Measurements from ENCODE around the gene KAT7. TPM values are rescaled to one million over a fixed set of nuclear protein-coding genes. Genes with fewer than 3 reads are reported as not detected.
A peak's percentile ranks its signal among the peaks of the same experiment; 100 is the strongest.

The KAT7 gene
- total RNA-seq, 1 experiment from 2014 or later = 45.8 TPM

GRCh38 chr17:49764559-49765180 is 23.8 kb upstream of the KAT7 start:
- no peak overlapping the region for H3K27ac ChIP-seq (ENCODE audit: low read length)
- H3K4me1 ChIP-seq (ENCODE audit: low read length) = peaks cover 14% of the 10 kb centered on the region
- no peak overlapping the region for H2AFZ ChIP-seq (ENCODE audit: low read length)
- no peaks in the 10 kb centered on the region for H4K20me1 ChIP-seq (ENCODE audit: insufficient read depth, low read depth, low read length)
- no peaks in the 10 kb centered on the region for H3K9me3 ChIP-seq (ENCODE audit: low read length)
- no peaks in the 10 kb centered on the region for H3K9me2 ChIP-seq (replicated peaks; ENCODE audit: insufficient read depth, low read length)
- H3K79me2 ChIP-seq (ENCODE audit: low read length) = no peaks in the 10 kb centered on the region
- H3K36me3 ChIP-seq (ENCODE audit: insufficient read depth, low read length) = no peaks in the 10 kb centered on the region
- DNase-seq = no peak
- no peak overlapping the region for H3K4me2 ChIP-seq (ENCODE audit: low read depth, low read length, poor library complexity, severe bottlenecking)
- H3K4me3 ChIP-seq (ENCODE audit: low read length) = no peak overlapping the region
- H3K27me3 ChIP-seq (ENCODE audit: low read length) = no peaks in the 10 kb centered on the region
- no peak overlapping the region for H3K9ac ChIP-seq (ENCODE audit: low read length)

GRCh38 chr17:49766918-49767530 is 21.5 kb upstream of the KAT7 start:
- no peak overlapping the region for H2AFZ ChIP-seq (ENCODE audit: low read length)
- H3K4me1 ChIP-seq (ENCODE audit: low read length) = no peaks in the 10 kb centered on the region
- H3K27ac ChIP-seq (ENCODE audit: low read length) = no peak overlapping the region
- H3K79me2 ChIP-seq (ENCODE audit: low read length) = no peaks in the 10 kb centered on the region
- H3K9me3 ChIP-seq (ENCODE audit: low read length) = no peaks in the 10 kb centered on the region
- no peak overlapping the region for H3K4me3 ChIP-seq (ENCODE audit: low read length)
- H4K20me1 ChIP-seq (ENCODE audit: insufficient read depth, low read depth, low read length) = no peaks in the 10 kb centered on the region
- no peaks in the 10 kb centered on the region for H3K36me3 ChIP-seq (ENCODE audit: insufficient read depth, low read length)
- no peak for DNase-seq
- H3K9ac ChIP-seq (ENCODE audit: low read length) = no peak overlapping the region
- no peaks in the 10 kb centered on the region for H3K9me2 ChIP-seq (replicated peaks; ENCODE audit: insufficient read depth, low read length)
- H3K27me3 ChIP-seq (ENCODE audit: low read length) = no peaks in the 10 kb centered on the region
- H3K4me2 ChIP-seq (ENCODE audit: low read depth, low read length, poor library complexity, severe bottlenecking) = no peak overlapping the region

GRCh38 chr17:49775546-49776260 is 12.8 kb upstream of the KAT7 start:
- no peaks in the 10 kb centered on the region for H3K79me2 ChIP-seq (ENCODE audit: low read length)
- no peaks in the 10 kb centered on the region for H3K36me3 ChIP-seq (ENCODE audit: insufficient read depth, low read length)
- H3K27me3 ChIP-seq (ENCODE audit: low read length) = no peaks in the 10 kb centered on the region
- H3K9me2 ChIP-seq (replicated peaks; ENCODE audit: insufficient read depth, low read length) = no peaks in the 10 kb centered on the region
- no peak overlapping the region for H2AFZ ChIP-seq (ENCODE audit: low read length)
- H3K9ac ChIP-seq (ENCODE audit: low read length) = no peak overlapping the region
- no peaks in the 10 kb centered on the region for H4K20me1 ChIP-seq (ENCODE audit: insufficient read depth, low read depth, low read length)
- no peaks in the 10 kb centered on the region for H3K4me1 ChIP-seq (ENCODE audit: low read length)
- no peak overlapping the region for H3K4me3 ChIP-seq (ENCODE audit: low read length)
- no peak for DNase-seq
- H3K4me2 ChIP-seq (ENCODE audit: low read depth, low read length, poor library complexity, severe bottlenecking) = no peak overlapping the region
- no peak overlapping the region for H3K27ac ChIP-seq (ENCODE audit: low read length)
- no peaks in the 10 kb centered on the region for H3K9me3 ChIP-seq (ENCODE audit: low read length)

- H3K27me3 ChIP-seq (ENCODE audit: low read length) = no peaks in the 10 kb centered on the region
- DNase-seq = no peak
- no peak overlapping the region for H2AFZ ChIP-seq (ENCODE audit: low read length)
- no peak overlapping the region for H3K4me3 ChIP-seq (ENCODE audit: low read length)
- no peaks in the 10 kb centered on the region for H3K79me2 ChIP-seq (ENCODE audit: low read length)
- no peaks in the 10 kb centered on the region for H3K4me1 ChIP-seq (ENCODE audit: low read length)
- H3K9me2 ChIP-seq (replicated peaks; ENCODE audit: insufficient read depth, low read length) = no peaks in the 10 kb centered on the region
- no peak overlapping the region for H3K4me2 ChIP-seq (ENCODE audit: low read depth, low read length, poor library complexity, severe bottlenecking)
- H3K9me3 ChIP-seq (ENCODE audit: low read length) = no peaks in the 10 kb centered on the region
- no peak overlapping the region for H3K9ac ChIP-seq (ENCODE audit: low read length)
- no peaks in the 10 kb centered on the region for H3K36me3 ChIP-seq (ENCODE audit: insufficient read depth, low read length)
- no peak overlapping the region for H3K27ac ChIP-seq (ENCODE audit: low read length)
- H4K20me1 ChIP-seq (ENCODE audit: insufficient read depth, low read depth, low read length) = no peaks in the 10 kb centered on the region
Measured at GRCh38 chr17:49776551-49777300, 11.8 kb upstream of the KAT7 start.

GRCh38 chr17:49777563-49777962 is 10.9 kb upstream of the KAT7 start:
- no peaks in the 10 kb centered on the region for H3K9me3 ChIP-seq (ENCODE audit: low read length)
- no peaks in the 10 kb centered on the region for H3K79me2 ChIP-seq (ENCODE audit: low read length)
- H3K4me3 ChIP-seq (ENCODE audit: low read length) = no peak overlapping the region
- H3K27ac ChIP-seq (ENCODE audit: low read length) = no peak overlapping the region
- no peaks in the 10 kb centered on the region for H3K27me3 ChIP-seq (ENCODE audit: low read length)
- no peak overlapping the region for H3K9ac ChIP-seq (ENCODE audit: low read length)
- no peaks in the 10 kb centered on the region for H4K20me1 ChIP-seq (ENCODE audit: insufficient read depth, low read depth, low read length)
- H3K36me3 ChIP-seq (ENCODE audit: insufficient read depth, low read length) = no peaks in the 10 kb centered on the region
- no peak for DNase-seq
- no peak overlapping the region for H2AFZ ChIP-seq (ENCODE audit: low read length)
- H3K9me2 ChIP-seq (replicated peaks; ENCODE audit: insufficient read depth, low read length) = no peaks in the 10 kb centered on the region
- H3K4me1 ChIP-seq (ENCODE audit: low read length) = no peaks in the 10 kb centered on the region
- no peak overlapping the region for H3K4me2 ChIP-seq (ENCODE audit: low read depth, low read length, poor library complexity, severe bottlenecking)

GRCh38 chr17:49779156-49779738 is 9.2 kb upstream of the KAT7 start:
- Histone ChIP-seq H3K9me3 (ENCODE audit: low read length) (no peaks in the 10 kb centered on the region), H3K9ac (ENCODE audit: low read length) (no peak overlapping the region), H3K27ac (ENCODE audit: low read length) (no peak overlapping the region), H3K79me2 (ENCODE audit: low read length) (no peaks in the 10 kb centered on the region), H2AFZ (ENCODE audit: low read length) (no peak overlapping the region), H3K36me3 (ENCODE audit: insufficient read depth, low read length) (no peaks in the 10 kb centered on the region), H4K20me1 (ENCODE audit: insufficient read depth, low read depth, low read length) (no peaks in the 10 kb centered on the region), H3K4me1 (ENCODE audit: low read length) (no peaks in the 10 kb centered on the region), H3K4me3 (ENCODE audit: low read length) (no peak overlapping the region), H3K9me2 (replicated peaks; ENCODE audit: insufficient read depth, low read length) (no peaks in the 10 kb centered on the region), H3K4me2 (ENCODE audit: low read depth, low read length, poor library complexity, severe bottlenecking) (no peak overlapping the region), H3K27me3 (ENCODE audit: low read length) (no peaks in the 10 kb centered on the region)
- DNase-seq = peak; percentile 16

GRCh38 chr17:49779739-49780231 is 8.7 kb upstream of the KAT7 start:
- DNase-seq = peak; percentile 56
- Histone ChIP-seq H3K4me3 (ENCODE audit: low read length) (no peak overlapping the region), H3K4me1 (ENCODE audit: low read length) (no peaks in the 10 kb centered on the region), H3K4me2 (ENCODE audit: low read depth, low read length, poor library complexity, severe bottlenecking) (no peak overlapping the region), H3K36me3 (ENCODE audit: insufficient read depth, low read length) (no peaks in the 10 kb centered on the region), H3K9me2 (replicated peaks; ENCODE audit: insufficient read depth, low read length) (no peaks in the 10 kb centered on the region), H3K27me3 (ENCODE audit: low read length) (no peaks in the 10 kb centered on the region), H2AFZ (ENCODE audit: low read length) (no peak overlapping the region), H3K9ac (ENCODE audit: low read length) (no peak overlapping the region), H3K79me2 (ENCODE audit: low read length) (no peaks in the 10 kb centered on the region), H4K20me1 (ENCODE audit: insufficient read depth, low read depth, low read length) (no peaks in the 10 kb centered on the region), H3K27ac (ENCODE audit: low read length) (no peak overlapping the region), H3K9me3 (ENCODE audit: low read length) (no peaks in the 10 kb centered on the region)

All from Karpas-422 (cell line).